ENCODE results near the gene DTNA.
"Not testable (repeated sequence)": the region's sequence is repeated elsewhere in the genome, so short reads cannot be mapped to it uniquely, and the experiment has no call there.

DTNA gene

DNA sequence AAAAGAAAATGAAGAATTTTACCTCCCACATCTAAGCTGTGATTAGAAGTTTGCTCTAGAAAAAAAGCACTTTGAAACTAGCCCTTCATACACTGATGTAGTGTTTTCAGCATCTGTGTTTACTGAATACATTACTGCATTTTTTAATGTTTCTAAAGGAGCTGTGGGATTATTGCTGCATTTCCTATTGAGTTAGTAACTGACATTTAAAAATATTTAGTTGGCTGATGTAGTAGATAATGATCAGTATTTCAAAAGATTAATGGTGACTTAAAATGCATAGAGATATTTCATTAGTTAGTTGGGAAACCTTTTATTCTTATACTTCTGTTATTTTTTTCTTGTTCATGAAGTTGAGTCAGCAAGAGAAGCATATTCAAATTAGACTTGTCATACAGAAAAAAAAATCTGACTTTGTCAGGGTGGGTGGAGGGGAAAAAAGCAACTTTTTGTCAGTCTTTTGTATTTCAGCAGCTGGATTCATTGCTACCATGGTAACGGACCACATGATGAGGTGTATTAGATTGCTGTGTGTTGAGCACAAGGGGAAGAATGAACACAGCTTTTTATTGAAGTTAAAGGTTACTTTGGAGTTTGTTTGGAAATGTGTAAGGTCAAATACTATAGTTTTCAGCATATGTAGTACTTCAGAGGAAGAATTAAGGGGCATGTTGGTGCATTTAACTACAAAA, at the start of gene DTNA:
Gene DTNA, plus strand, starts transcription at position 549 of the 692 bp plus-strand sequence. CDS start 45,679 bp downstream, outside the sequence.
- peak; percentile 43 for DNase-seq

DNA sequence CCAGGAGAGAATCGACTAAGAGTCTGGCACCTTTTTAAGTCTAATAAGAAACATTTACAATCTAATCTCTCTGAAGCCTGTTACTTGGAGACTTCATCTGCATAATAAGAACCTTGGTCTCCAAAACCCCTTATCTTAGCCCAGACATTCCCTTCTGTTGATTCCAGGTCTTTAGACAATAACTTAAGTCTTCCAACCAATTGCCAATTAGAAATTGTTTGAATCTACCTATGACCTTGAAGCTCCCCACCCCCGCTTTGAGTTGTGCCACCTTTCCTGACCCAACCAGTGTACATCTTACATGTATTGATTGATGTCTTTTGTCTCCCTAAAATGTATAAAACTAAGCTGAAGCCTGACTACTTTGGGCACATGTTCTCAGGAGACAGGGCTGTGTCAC, 49.5 kb upstream of the DTNA start:
- DNase-seq, result peak; percentile 26

DNA sequence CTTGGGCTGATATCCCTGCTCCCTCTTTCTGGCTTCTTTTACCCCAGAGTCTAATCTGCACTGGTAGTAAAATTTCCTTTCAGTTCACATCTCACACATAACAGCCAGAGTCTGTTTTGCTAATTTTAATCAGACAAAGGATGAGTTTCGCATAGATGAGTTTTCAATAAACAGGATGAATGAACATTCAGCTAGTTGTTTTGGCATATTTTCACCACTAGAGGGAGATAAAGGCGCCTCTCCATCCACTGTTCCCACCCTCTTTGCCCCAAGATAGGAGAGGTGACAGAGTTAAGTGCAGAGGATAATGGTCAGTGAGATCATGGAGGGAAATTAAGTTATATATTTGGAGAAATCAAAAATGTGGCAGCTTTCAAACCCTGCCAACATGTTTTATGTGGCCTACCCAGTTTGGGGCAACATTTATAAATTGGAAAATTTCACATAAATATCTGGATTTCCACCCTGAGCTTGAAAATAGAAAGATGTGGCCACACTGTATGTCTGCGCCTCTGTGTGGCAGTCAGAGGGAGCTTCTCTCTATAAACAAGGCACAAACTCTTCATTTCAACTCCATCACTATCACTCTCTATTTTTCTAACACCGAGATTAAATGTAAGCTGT, 48.5 kb upstream of the DTNA start:
- DNase-seq, result peak; percentile 78

DNA sequence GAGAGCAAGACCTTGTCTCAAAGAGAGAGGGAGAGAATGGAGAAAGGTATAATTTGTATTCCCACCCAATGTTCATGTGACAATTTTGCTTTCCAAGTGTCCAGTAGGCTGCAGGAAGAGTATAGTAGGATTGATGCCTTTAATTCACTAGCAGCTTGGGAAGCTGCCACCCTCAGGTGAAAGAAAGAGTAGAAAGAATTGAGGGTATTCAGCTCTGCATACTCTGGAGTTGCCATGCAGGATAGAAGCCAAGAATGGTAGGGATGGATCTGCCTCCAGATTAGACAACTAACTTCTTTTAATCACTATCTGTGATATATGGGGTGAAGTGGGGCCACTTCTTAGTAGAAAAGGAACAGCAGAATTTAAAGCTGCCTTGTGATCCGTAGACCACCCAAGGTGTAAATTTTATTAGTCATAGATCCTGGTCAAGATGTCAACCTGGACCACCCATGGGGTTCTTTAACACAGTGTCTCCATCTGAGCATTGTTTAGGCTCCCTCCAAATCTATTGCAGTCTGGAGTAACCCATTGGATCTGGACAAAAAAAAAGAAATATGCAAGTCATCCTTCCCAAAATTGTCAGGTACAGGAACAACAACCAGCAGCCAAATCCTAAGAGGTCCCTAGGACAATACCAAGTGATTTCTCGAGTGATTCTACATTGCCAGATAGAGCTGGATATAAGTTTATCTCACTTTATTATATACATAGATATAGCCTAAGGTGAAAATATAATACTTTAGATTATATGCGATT, 33.1 kb upstream of the DTNA start:
- no peak for DNase-seq

DNA sequence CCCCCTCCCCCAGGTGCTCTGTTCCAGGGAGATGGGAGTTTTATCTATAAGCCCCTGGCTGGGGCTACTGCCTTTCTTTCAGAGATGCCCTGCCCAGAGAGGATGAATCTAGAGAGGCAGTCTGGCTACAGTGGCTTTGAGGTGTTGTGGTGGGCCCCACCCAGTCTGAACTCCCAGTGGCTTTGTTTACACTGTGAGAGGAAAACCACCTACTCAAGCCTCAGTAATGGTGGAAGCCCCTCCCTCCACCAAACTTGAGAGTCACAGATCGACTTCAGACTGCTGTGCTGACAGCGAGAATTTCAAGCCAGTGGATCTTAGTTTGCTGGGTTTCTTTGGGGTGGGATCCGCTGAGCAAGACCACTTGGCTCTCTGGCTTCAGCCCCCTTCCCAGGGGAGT, 20.3 kb upstream of the DTNA start:
- DNase-seq, result not testable (repeated sequence)

DNA sequence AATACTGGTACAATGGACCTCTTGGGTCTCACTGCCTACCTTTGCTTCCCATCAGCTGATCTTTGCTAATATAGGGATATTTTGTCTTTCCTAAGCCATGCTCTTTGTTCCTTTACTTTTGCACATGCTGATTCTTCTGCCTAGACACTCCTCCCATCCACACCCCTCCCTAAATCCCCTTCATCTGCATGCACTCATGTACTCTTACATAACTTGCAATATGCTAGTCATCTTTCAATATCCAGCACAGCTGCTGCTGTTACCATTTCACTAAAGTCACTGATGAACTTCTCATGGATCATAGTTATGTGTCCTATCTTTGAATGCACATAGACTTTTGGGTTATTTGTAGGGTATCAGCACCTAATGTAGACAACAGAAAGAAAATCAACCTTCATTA, 18.5 kb upstream of the DTNA start:
- DNase-seq, result no peak

DNA sequence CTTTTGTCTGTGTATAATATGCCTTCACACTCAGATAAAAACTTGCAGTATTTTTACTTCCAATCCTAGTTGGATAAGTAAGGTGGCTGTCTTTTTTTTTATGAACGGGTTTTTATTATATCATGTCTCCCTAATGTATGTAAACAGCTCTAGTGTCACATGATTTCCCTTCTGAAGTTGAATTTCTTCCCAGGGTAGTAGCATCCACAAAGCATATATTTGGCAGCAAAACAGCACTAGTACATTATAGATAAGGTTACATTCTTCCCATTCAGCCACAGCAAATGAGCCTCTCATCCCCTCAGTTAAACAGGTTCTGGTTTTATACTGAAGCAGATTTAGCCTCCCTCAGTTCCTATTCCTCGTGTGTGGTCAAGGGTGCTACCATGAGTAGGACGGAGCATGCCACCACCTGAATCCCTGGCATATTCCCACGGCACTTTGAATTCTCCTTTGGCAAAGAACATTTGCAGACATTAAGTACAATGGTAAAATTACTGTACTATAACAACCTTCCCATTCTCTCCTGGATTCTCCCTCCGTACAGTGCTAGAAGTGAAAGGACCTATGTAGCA, 15.4 kb upstream of the DTNA start:
- no peak for DNase-seq

DNA sequence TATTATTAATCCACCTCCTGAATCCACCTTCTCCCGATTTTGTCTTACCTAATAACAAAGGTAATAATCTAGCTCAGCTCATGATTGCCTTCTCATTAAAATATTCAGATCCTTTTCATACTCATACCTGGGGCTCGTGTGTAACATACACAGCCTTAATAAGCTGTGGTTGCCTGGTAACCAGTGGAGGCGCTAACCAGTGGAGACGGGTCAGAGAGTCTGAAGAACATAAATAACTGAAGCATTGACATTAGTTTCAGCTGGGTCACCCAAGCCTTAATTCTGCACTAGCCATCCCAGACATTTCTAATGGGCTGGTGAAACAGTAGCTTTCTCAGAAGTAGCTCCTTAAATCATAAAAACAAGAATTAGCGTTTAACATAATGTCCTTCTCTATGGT, 14.8 kb upstream of the DTNA start:
- DNase-seq, result no peak

DNA sequence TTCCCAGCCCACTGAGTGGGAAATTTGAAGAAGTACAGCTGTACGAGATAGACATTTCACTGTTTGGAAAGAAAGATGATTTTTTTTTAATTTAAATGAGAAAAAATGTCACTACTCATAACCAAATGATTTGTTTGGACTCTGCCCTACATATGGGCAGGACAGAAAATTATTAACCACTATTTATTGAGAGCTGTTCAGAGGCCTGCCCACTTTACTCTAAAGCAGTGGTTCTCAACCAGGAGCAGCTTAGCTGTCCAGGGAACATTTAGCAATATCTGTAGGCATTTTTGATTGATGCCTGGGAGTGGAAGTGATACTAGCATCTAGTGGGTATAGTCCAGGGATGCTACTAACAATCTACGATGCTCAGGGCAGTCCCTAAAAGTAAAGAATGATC, 13.4 kb upstream of the DTNA start:
- DNase-seq, result no peak

DNA sequence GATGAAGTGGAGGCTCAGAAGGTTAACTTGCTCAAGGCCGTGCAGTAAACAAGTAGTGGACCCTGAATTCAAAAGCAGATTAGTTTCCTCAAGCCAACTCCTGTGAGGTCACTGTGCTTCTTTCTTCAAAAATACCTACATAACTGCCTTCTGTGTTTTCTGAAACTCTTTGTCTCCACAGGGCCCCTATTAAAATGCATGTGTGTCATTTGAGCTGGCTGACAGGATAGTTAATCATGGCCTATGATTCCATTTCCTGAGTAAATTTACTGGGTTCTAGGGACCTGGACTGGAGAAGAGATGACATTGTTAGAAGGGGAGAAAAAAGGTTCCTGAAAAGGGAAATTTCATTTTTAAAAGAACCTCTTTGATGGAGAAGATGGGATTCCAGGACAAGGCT, 12.9 kb upstream of the DTNA start:
- DNase-seq, result no peak

DNA sequence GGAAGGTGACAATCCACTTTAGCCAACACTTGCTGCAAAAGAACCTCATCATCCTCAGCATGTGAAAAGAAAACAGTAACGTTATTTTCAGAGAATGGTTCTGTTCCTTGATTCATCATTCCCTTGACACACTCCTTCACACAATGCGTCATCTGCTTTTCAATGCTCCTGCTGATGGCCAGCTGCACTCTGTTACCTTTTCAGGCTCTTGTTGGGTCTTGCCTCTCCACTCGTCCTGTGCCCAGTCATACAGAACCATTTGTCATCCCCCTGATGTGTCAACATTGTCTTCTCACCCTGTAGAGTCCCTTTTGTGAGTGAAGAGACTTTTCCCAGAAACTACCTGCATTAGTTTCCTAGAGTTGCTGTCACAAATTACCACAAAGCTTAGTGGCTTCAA, 12.2 kb upstream of the DTNA start:
- DNase-seq, result no peak

DNA sequence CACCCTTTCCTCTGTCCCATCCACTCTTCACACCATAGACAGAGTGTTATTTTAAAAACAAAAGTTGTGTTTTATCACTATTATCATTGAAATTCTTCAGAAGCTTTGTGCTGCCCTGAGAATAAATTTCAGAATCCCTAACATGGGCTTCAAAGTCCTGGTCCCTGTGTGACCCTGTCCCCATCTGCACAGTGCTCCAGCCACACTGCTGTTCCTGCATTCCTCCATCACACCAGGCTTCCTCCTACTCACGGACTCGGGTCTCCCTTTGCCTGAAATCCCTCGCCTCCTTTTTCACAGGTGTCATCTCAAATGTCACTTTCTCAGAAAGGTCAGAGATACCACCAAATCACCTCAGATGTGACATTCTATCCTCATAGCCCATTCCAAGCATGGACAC, 8.2 kb upstream of the DTNA start:
- DNase-seq, result no peak

DNA sequence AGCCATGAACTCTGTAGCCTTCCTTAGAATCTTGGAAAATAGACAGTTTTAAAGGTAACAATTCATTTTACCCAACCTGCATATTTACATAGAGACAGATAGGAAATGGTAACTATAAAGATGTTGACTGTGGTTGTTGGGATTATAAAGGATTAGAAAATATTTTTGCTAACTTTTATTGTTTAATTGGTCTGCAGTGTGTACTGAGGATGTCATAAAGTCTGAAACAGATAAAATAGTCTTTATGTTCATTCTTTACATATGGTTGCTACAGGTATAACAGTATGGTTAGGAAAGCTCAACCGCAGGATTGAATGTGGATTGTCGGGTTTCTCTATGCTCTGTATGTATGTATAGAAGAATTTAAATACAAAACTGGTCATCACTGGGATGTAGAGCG, 7.3 kb upstream of the DTNA start:
- no peak for DNase-seq

DNA sequence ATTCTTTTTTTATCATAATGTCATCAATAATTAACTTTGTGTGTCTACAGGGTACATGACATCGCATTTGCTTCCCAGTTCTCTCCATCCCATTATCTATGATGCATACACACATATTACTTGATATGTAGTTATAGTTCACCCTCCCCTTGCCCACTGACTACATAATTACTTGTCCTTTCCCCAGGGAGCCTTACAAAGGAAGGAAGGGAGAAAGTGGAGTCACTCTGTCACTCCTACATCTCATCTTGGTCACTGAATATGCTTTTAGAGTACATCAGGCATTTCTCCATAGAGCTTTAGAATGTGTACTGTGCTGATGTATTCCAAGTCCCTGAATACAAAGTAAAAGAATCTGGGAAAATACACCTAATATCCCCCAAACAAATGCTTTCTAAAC, 6.0 kb upstream of the DTNA start:
- no peak for DNase-seq

DNA sequence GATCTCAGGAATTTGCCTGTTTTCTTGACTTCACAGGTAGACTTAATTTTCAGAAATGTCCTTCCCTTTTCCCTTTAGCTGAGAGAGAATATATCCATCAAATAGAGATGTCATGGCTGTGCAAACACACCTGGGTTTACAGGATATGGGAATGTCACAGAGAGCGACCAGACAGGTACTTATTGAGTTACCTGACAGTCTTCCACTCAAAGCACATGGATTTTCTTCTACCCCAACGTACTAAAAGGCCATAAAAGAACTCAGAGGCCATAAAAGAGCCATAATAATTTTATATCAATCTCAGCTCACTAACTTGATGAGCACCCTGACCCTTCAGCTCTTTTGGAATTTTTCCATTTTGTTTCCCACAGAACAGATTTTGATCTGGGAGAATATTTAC, 5.3 kb upstream of the DTNA start:
- DNase-seq, result no peak

DNA sequence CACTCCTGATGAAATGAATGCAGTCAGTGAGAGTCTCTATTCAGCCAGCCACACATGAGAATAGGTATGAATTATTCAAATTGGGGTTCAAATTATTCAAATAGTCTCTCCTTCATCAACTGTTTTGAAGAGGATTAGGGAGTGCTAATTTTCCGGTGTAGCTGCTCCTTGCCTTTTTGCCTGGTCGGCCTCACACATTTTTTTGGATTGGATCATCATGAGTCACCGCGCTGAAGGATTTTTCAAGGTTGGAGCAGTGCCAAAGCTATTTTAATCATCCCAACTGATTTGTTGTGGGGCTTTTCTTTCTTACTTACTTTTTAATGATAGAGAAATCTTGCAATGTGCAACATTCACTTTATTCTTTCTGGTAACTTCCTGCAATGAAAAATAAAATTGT, 2.4 kb upstream of the DTNA start:
- DNase-seq, result no peak

DNA sequence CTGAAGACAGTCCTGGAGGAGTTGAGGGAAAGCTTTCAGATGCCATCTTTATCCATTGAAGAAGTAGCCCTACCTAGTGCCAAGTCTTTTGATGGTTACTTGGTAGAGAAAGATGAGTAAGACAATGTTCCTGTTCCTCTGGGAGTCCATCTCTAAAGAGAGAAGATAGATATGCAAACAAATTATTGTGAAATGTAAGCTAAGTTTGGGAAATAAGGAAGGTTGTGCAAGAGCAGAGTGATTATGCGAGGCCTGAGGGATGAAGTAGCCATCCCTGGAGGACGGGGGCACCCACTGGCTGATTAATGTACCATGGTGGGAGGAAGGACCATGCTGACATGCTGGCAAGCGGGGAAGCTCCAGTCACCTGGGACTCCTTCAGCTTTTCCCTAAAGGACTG, 994 bp upstream of the DTNA start:
- DNase-seq, result peak; percentile 3

DNA sequence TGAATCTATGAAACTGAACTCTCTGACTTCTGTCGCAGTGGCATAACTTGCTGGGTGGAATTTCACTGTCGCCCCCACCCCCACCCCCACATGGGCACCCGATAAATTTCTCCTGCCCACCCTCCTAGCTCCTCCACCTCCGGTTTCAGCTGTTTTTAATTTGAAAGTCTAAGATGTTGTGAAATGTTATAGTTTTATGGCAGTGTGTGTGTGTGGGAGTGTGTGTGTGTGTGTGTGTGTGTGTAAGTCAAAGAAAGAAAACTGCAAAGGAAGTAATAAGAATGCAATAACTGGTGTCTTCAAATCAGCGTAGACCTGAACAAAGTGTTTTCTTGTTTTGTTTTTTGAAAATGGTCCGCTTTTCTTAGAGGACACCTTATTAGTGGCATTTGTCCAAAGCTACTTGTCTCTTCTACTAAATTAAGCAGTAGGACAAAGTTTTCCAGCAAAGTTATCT, 388 bp downstream of the DTNA start:
- no peak for DNase-seq

DNA sequence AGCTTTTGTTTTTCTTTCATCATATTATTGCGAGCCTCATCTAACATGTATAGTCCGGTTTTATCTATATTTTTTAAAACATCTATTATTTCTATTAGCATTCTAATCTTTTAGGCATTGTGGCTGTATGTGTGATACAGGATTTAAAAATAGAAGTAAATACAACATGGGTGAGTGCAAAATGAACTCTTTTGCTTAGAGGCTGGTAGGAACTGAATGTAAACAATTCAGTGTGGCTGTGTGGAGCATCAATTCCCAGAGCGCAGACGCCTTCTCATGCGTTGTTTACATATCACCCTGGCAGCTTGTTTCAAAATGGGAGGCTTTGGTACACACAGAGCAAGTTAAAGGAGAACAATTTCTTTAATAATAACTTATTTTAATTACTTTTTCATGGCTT, 836 bp downstream of the DTNA start:
- no peak for DNase-seq

DNA sequence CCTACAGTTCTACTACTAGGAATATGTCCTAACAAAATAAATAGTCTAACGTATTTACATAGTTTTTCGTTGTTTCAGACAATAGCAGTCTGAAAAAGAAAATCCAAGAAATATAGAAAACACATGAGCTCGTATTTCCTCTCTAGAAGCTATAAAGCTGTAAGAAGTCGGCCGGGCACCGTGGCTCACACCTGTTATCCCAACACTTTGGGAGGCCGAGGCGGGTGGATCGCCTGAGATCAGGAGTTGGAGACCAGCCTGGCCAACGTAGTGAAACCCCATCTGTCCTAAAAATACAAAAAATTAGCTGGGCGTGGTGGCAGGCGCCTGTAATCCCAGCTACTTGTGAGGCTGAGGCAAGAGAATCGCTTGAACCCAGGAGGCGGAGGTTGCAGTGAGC, 6.0 kb downstream of the DTNA start:
- not testable (repeated sequence) for DNase-seq

DNA sequence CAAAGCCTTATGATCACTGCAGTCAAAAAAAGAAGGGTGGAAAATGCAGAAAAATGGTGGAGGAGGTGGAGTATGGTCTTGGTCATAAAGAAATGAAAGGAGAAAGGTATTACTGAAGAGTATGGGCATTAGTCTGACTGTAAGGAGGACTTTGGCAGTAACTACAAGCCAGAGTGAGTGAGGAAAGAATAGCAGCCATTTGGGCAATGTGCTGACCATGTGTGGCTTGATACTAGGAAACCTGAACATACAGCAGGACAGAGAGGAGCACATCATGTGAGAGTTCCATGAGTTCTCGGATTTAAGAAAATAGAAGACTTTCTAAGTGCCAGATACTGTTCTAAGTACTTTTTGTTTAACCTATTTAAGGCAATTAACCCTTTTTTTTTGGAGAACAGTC, 8.5 kb downstream of the DTNA start:
- DNase-seq, result no peak

DNA sequence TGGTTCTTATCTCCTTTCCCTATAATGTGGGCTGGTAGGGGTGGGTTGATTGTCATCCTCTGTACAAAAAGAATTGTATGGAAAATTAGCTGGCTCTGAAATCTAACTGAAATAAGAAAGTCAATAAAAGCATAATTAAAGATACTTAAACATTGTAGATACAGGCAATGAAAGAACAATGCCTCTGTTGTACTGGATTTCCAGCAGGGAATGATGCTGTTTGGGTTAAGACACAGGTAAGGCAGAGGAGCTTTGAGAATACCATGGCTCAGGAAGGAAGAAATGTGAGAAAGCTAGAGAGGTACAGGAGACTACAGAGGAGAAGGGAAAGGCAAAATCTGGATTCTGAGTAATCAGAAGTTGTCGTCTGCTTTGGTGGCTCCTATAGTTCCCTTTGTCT, 10.1 kb downstream of the DTNA start:
- DNase-seq, result no peak

DNA sequence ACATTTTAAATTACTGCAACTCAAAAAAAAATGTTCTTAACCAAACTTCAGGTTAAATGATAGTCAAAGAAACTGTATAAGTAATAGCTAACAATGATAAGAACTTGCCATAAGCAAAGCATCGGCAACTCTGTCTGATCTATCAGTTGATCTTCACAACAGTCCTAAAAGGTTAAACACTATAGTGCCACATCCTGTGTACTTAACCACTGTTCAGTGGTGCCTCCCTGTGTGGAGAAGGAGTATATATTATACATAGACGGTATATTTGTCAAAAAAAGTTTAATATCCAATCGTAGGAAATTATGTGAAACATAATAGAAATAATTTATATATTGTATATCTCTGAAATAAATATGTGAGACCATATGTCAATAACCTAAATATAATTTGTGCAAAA, 13.0 kb downstream of the DTNA start:
- peak; percentile 26 for DNase-seq

DNA sequence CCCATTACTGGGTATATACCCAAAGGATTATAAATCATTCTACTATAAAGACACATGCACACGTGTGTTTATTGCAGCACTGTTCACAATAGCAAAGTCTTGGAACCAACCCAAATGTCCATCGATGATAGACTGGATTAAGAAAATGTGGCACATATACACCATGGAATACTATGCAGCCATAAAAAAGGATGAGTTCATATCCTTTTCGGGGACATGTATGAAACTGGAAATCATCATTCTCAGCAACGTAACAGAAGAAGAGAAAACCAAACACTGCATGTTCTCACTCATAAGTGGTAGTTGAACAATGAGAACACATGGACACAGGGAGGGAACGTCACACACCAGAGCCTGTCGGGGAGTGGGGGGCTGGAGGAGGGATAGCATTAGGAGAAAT, 15.6 kb downstream of the DTNA start:
- not testable (repeated sequence) for DNase-seq
